KOPT-K1 (cell line): ENCODE results near the gene PCDHB3.
"Not testable (repeated sequence)": the region's sequence is repeated elsewhere in the genome, so short reads cannot be mapped to it uniquely, and the experiment has no call there.

Experiments used
- H3K27ac ChIP-seq: fragments of 200-600 bp; sonication (generic); 2 replicates; pipeline ENCODE4 v1.5.1; 2016; ENCODE audit warnings: antibody characterized with exemption, mild to moderate bottlenecking, low read depth, low read length; ENCODE audit not compliant: poor library complexity, severe bottlenecking
- H3K36me3 ChIP-seq: fragments of 200-600 bp; sonication (generic); 2 replicates; pipeline ENCODE4 v1.5.1; 2017; ENCODE audit warnings: antibody characterized with exemption, mild to moderate bottlenecking, low read length, moderate library complexity; ENCODE audit not compliant: insufficient read depth
- H3K9me3 ChIP-seq: fragments of 200-600 bp; sonication (generic); 2 replicates; pipeline ENCODE4 v1.5.1; 2017; ENCODE audit warnings: antibody characterized with exemption, low read length, mild to moderate bottlenecking; ENCODE audit not compliant: insufficient read depth, poor library complexity, severe bottlenecking

Gene PCDHB3

GRCh38 chr5:141121563-141121962 is 21.3 kb downstream of the PCDHB3 start, which contains the start of gene PCDHB4:
Gene PCDHB4 (plus strand): TSS chr5:141121818. CDS start chr5:141121999, 181 bp downstream.
- H3K36me3 ChIP-seq = no peaks in the 10 kb centered on the region
- H3K9me3 ChIP-seq = no peaks in the 10 kb centered on the region
- H3K27ac ChIP-seq = no peak within 1 kb of the TSS

- H3K36me3 ChIP-seq = no peaks in the 10 kb centered on the region
- H3K9me3 ChIP-seq = no peaks in the 10 kb centered on the region
- H3K27ac ChIP-seq = no peak overlapping the region
Observed at GRCh38 chr5:141121985-141122384, 21.7 kb downstream of the PCDHB3 start.

DNA sequence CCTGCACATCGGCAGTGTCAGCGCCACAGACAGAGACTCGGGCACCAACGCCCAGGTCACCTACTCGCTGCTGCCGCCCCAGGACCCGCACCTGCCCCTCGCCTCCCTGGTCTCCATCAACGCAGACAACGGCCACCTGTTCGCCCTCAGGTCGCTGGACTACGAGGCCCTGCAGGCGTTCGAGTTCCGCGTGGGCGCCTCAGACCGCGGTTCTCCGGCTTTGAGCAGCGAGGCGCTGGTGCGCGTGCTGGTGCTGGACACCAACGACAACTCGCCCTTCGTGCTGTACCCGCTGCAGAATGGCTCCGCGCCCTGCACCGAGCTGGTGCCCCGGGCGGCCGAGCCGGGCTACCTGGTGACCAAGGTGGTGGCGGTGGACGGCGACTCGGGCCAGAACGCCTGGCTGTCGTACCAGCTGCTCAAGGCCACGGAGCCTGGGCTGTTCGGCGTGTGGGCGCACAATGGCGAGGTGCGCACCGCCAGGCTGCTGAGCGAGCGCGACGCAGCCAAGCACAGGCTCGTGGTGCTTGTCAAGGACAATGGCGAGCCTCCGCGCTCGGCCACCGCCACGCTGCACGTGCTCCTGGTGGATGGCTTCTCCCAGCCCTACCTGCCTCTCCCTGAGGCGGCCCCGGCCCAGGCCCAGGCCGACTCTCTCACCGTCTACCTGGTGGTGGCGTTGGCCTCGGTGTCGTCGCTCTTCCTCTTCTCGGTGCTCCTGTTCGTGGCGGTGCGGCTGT is 23.3 kb downstream of the PCDHB3 start:
- H3K9me3 ChIP-seq, H3K27ac ChIP-seq, H3K36me3 ChIP-seq: not testable (repeated sequence)

DNA sequence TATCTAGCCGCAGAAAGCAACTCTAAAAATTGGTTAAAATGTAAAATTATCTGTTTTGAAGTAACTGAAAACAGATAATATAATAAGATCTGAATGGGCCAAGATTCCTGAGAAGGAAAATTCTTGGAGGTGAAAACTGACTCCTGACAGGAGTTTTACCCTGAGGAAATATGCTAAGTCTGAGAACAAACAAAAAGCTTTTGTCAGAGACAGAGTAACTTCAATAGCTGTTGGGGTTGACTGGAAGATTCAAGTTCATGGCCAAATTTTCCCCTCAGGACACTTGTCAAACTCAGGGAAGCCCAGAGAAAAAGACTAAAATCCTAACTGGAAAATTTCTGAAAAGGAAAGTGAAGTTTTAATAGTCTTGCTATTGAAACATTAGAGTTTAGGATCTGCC is 27.0 kb downstream of the PCDHB3 start:
- no peaks in the 10 kb centered on the region for H3K9me3 ChIP-seq
- H3K36me3 ChIP-seq = no peaks in the 10 kb centered on the region
- H3K27ac ChIP-seq = no peak overlapping the region

DNA sequence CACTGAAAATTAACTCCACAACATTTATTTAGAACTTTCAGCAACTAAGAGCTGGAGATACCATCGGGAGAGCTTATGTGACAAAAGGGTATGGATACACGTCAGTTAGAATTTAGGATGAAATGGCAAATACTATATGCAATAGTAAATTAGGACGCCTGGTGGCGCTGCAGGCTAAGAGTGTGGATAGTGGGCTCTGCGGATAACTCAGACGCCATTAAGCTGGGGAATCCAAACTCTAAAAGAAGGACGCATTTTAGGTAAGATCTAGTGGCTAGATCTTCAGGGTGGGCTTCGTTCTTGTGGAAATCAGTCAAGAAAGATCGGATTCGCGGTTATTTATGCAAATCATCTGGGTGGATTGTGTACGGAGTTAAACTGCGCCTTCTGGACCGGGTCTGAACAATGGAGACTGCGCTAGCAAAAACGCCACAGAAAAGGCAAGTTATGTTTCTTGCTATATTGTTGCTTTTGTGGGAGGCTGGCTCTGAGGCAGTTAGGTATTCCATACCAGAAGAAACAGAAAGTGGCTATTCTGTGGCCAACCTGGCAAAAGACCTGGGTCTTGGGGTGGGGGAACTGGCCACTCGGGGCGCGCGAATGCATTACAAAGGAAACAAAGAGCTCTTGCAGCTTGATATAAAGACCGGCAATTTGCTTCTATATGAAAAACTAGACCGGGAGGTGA is 34.9 kb downstream of the PCDHB3 start, which contains the start of gene PCDHB5:
TSS of gene PCDHB5 (plus strand) at position 177 of the 688 bp plus-strand sequence. CDS start at position 406, 229 bp downstream.
- Histone ChIP-seq H3K27ac (no peak within 1 kb of the TSS), H3K9me3 (peaks cover 22% of the 10 kb centered on the region), H3K36me3 (no peaks in the 10 kb centered on the region)

GRCh38 chr5:141135718-141136266 is 35.5 kb downstream of the PCDHB3 start:
- no peak overlapping the region for H3K27ac ChIP-seq
- no peaks in the 10 kb centered on the region for H3K36me3 ChIP-seq
- peaks cover 22% of the 10 kb centered on the region for H3K9me3 ChIP-seq

- H3K36me3 ChIP-seq, H3K27ac ChIP-seq: not testable (repeated sequence)
- peaks cover 22% of the 10 kb centered on the region for H3K9me3 ChIP-seq
Observed at GRCh38 chr5:141137346-141137745, 37.1 kb downstream of the PCDHB3 start.

- Histone ChIP-seq H3K27ac (no peak within 1 kb of the TSS), H3K9me3 (no peaks in the 10 kb centered on the region)
Observed at GRCh38 chr5:141149812-141150211, 49.5 kb downstream of the PCDHB3 start, which contains the start of gene PCDHB6. Gene PCDHB6 (plus strand): TSS chr5:141150057. CDS start chr5:141150258, 201 bp downstream.

DNA sequence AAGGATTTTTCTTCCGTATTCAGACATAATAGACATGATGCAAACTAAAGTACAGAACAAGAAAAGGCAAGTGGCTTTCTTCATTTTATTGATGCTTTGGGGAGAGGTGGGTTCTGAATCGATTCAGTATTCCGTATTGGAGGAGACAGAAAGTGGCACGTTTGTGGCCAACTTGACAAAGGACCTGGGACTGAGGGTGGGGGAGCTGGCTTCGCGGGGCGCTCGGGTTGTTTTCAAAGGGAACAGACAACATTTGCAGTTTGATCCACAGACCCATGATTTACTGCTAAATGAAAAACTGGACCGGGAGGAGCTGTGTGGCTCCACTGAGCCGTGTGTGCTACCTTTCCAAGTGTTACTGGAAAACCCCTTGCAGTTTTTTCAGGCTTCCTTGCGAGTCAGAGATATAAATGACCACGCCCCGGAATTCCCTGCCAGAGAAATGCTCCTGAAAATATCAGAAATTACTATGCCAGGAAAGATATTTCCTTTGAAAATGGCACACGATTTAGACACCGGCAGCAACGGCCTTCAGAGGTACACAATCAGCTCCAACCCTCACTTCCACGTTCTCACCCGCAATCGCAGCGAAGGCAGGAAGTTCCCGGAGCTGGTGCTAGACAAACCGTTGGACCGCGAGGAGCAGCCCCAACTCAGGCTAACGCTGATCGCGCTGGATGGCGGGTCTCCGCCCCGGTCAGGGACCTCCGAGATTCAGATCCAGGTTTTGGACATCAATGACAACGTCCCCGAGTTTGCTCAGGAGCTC is 50.1 kb downstream of the PCDHB3 start:
- Histone ChIP-seq H3K9me3 (no peaks in the 10 kb centered on the region), H3K36me3 (no peaks in the 10 kb centered on the region), H3K27ac (no peak overlapping the region)

More at GRCh38 chr5:141149812-141150211, 49.5 kb downstream of the PCDHB3 start, which contains the start of gene PCDHB6:
- no peaks in the 10 kb centered on the region for H3K36me3 ChIP-seq

- no peaks in the 10 kb centered on the region for H3K9me3 ChIP-seq
- H3K27ac ChIP-seq = no peak overlapping the region
Observed at GRCh38 chr5:141150993-141151325, 50.7 kb downstream of the PCDHB3 start.

GRCh38 chr5:141151632-141152031 is 51.4 kb downstream of the PCDHB3 start:
- H3K27ac ChIP-seq, H3K9me3 ChIP-seq, H3K36me3 ChIP-seq: not testable (repeated sequence)

More at GRCh38 chr5:141150993-141151325, 50.7 kb downstream of the PCDHB3 start:
- H3K36me3 ChIP-seq = no peaks in the 10 kb centered on the region

- not testable (repeated sequence) for H3K27ac ChIP-seq, H3K9me3 ChIP-seq
Observed at GRCh38 chr5:141152096-141152495, 51.8 kb downstream of the PCDHB3 start.

More at GRCh38 chr5:141152096-141152495, 51.8 kb downstream of the PCDHB3 start:
- not testable (repeated sequence) for H3K36me3 ChIP-seq
